HG03565 (cell line): ENCODE data around the gene ANKRD39.

Source experiments
- ATAC-seq: cut with Tn5 transposase; IDR thresholded peaks from one replicate; pipeline ENCODE4 v1.9.1; 2021; ENCODE audit warnings: mild to moderate bottlenecking, moderate library complexity; ENCODE audit not compliant: unreplicated experiment

Gene ANKRD39

GRCh38 chr2:96888072-96889011, 30.5 kb upstream of the ANKRD39 start:
- ATAC-seq: no peak

- ATAC-seq: no peak
Measured at GRCh38 chr2:96887493-96888012, 29.7 kb upstream of the ANKRD39 start.

- ATAC-seq: no peak
Measured at GRCh38 chr2:96885432-96886347, 27.9 kb upstream of the ANKRD39 start.

DNA sequence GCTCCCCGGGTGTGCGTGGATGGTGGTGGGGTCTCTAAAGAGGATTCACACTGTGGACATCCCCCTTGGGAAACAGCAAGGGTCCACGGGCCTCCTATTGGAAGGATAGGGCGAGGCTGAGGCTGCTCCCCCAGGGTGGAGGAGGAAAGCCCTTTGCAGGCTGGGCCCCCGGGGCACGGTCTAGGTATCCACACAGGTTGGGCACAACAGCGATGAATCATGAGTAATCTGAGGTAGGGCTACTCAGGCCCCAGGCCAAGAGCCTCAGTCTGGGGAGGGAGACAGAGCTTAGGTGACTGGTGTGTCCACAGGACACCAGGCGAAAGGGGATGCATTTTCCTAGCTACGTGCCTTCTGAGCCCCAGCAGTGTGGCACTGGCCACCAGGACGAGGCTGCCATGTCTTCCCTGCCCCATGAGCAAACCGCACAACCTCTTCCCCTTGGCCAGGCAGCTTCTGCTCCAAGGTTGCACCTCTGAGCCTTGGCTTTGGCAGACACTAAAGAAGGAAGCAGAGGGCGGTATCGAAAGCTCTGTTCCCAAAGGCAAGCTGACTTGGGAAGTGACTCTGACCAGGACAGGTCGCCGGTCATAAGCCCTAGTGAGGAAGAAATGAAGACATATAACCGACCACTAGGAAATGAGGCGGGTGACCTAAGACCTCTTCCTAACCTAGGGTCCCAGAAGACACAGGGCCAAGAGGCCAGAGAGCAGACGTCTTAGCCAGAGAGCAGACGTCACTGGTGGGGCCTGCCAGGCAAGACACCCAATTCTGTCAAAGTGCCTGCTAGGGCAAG, 26.7 kb upstream of the ANKRD39 start:
- ATAC-seq: no peak

GRCh38 chr2:96883306-96883705, 25.5 kb upstream of the ANKRD39 start:
- no peak for ATAC-seq

DNA sequence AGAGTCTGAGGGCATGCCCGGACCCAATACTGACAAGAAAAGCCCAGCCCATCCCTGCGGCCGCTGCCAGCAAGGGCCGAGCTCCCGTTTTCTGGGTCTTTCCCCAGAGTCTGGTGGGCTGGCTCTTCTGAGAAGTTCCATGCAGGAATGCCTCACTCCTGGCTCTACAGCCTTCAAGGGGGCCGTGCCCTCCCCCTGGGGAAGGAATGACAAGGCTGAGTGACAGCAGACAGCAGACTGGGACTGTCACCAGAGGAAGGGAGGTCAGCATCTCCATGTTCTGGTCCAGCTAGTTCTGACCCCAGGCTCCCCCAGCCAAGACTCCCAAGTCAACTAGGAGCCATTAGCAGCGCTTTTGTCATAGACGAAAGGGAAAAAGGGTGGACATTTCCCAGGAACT, 25.1 kb upstream of the ANKRD39 start:
- ATAC-seq: no peak

DNA sequence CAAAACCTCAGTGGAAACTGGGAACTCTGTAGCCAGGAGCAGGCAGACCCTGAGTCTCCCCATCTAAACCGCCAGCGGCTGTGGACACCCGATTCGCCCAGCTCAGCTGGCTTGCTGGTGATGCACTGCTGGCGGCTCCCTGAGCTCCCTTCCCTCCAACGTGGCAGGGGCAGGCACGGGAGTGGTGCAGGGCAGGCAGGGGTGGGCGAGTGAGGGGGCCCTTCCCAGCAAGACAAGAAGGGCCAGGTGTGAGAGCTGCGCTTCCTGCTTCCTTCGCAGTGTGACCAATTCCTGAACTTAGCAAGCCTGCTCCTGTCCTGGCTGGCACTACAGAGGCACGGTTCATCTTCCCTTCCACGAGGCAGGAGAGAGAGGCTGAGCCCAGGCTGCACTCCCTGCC, 24.4 kb upstream of the ANKRD39 start:
- no peak for ATAC-seq

- ATAC-seq: no peak
Measured at GRCh38 chr2:96881349-96882195, 23.8 kb upstream of the ANKRD39 start.

- ATAC-seq: no peak
Measured at GRCh38 chr2:96880891-96881273, 23.1 kb upstream of the ANKRD39 start.

DNA sequence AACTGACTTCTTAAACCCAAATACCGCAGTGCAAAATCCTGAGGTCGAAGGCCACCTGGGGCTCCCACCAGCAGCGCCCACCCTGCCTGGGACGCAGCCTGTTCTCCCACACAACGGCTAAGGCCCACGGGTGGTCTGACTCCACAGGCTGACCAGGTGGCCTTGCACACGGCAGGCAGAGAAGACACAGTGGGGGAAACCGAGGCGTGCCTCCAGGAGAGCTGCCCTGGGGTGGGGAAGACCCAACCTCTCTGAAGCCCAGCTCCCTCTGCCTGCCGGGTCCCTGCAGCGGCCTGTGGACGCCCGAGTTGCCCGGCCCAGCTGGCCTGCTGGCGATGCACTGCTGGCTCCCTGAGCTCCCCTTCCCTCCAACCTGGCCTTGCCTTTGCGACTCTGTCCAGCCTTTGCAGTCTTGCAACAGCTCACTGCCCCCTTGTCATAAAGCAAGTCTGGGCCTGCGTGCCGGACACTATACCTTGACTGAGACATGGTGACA, 21.8 kb upstream of the ANKRD39 start:
- ATAC-seq: no peak

GRCh38 chr2:96878796-96879544, 21.2 kb upstream of the ANKRD39 start:
- no peak for ATAC-seq

GRCh38 chr2:96878171-96878570, 20.4 kb upstream of the ANKRD39 start:
- no peak for ATAC-seq

- ATAC-seq: no peak
Measured at GRCh38 chr2:96877631-96878092, 19.8 kb upstream of the ANKRD39 start.

DNA sequence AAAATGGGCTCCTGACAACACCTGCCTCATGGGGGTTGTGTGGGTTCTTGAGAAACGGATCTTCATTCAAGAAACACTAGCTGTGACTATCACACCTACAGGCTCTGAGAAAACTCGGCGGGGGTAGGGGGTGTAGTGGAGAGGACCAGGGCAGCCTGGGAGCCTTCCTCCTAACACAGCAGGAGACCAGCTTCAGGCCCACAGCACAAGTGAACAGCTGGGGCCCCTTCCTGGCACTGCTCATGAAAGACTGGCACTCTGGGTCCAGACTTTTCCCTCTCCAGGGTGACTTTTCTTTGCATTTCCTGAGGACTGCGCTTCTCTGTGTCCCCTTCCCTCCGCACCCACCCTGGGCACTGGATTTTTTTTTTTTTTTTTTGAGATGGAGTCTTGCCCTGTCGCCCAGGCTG, 19.2 kb upstream of the ANKRD39 start:
- no peak for ATAC-seq

DNA sequence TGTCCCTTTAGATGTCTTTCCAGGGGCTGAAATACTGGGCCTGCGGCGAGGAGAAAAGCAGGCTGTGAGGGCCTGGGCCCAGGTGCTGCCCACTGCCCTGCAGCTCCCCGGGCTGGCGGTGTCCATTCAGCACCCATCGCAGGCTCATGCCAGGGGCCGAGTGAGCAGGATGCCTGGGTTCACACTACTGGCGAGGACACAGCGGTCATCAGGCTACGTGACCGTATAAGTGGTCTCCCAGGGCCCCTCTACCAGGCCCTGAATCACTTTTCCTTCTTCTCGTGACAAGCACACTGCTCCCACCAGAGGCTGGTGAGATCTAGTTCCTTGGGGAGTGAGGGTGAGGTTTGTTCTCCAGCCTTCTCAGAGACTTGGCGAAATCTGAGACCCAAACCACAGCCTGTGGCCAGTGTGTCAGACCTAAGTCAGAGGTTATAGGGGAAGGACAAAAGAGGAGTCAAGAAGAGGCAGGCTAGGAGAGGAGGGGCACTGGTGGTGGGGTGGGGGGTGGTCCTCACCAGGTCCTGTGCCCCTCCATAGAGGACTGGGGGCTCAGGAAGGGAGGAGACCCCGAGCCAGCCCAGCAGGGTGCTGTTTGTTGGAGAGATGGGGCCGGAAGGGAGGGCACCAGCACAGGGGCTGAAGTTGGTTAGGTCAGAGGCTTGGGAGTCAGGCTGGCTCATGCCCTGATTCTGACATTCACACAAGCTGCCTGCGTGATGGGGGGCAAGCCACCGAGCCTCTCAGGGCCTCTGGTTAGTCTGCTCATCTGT, 18.6 kb upstream of the ANKRD39 start:
- no peak for ATAC-seq

- no peak for ATAC-seq
Measured at GRCh38 chr2:96875498-96876268, 17.9 kb upstream of the ANKRD39 start.

DNA sequence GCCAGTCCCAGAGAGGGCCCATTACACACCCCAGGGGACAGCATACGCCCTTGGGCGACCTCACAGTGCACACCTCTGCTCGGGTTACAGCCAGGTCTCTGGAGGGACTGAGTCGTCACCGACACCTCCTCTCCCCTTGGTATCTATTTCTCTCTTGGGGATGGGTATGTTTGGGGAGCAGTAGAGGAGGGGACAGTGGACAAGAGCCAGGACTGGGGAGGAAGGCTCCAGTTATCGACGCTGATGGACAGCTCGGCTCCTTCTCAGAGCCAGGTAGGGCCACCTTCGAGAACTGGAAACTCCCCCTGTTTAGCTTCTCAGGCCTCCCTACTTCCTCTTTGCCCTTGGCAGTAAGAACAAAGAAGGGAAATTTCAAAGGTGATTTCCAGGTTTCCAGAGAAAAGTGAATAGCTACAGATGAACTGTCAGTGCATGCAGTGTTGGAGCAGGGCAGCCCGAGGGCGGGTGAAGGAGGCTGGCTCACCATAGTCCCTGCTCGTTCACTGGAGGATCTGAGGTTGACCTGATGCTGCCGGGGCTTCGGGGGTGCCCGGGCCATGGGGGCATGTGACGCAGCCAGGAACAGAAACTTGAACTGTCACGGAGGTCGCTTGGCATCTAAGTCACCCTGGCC, 16.5 kb upstream of the ANKRD39 start:
- no peak for ATAC-seq
